GM08714 (cell line): ENCODE results near the gene SORBS2.

Experiments used
- H3K4me3 ChIP-seq: fragments of 200-500 bp; sonication (Bioruptor generic); 2 replicates; pipeline ENCODE4 v1.5.1; 2014; ENCODE audit warnings: mild to moderate bottlenecking, low read length, inconsistent platforms
- ZNF274 ChIP-seq: IDR thresholded peaks from 2 replicates; pipeline ENCODE4 v1.6.1; 2012; ENCODE audit warnings: mild to moderate bottlenecking, low read depth, low read length

The SORBS2 gene

DNA sequence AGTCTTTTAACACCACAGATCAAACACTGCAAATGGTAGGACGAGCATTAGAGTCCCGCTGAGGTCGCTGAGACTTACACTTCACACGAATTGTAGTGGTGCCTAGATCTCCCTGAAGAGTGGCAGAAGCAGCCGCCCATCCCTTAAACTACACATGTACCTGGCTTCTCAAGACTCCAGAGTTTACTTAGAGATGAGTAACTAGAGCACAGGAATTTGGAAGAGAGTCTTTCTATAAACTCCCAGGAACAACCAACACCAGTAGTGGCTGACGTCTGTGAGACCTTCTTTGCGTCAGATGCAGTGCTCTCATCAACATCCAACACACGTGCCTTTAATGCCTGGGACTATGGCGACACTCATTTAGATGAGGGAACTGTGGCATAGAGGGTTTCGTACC lies 12.6 kb downstream of the SORBS2 start:
- TF ChIP-seq ZNF274 = no peak
- H3K4me3 ChIP-seq = no peak overlapping the region

DNA sequence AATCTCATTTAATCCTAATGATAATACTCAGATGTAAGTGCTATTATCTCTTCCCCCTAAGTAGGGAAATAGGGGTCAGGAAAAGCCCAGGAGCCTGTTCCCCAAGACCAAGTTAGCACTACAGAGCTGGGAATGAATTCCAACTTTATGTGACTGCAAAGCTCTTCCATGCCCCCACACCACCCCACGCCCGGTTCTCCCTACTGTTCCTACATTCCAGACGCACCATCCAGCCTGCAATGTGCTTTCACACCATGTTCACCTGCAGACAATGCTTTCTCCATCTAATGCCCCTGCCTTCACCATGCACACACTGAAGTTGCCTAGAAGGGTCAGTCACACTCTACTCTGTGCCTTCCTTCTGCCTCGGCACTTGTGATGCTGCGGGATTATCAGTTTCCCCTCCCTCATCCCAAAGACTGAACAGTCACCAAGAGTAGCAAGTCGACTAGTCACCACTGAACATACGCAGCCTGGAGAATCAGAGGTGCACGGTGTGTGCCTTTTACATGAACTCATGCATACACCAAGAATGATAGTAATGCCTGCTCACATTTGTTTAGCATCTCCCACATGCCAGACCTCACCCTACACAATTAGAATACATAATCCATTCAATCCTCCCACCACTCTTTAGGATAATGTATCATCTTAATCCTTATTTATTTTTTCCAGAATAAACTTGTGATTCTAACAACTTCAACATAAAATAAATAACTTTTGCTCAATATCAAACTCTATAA lies 14.2 kb downstream of the SORBS2 start:
- no peak for TF ChIP-seq ZNF274
- H3K4me3 ChIP-seq = no peak overlapping the region

DNA sequence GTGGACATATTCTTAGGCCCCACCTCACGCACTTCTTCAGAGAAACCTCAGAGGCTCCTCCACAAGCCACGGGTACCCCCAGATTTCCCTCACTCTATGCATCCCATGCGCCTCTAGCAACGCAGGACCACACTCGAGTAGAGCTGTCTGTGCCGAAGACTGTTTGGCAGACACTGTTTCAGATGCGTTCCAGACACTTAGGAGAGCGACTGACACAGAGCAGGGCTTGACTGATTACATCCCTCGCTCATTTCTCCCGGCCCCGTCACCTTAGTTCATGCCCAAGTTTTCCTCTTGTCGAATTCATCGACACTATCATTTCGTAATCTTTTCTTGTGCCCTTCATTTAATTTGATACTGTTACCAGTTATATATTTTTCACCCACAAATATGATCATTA lies 15.0 kb downstream of the SORBS2 start:
- TF ChIP-seq ZNF274 = no peak
- H3K4me3 ChIP-seq = no peak overlapping the region

- no peak for TF ChIP-seq ZNF274
- H3K4me3 ChIP-seq = no peak overlapping the region
Observed at GRCh38 chr4:185796176-185796575, 15.8 kb downstream of the SORBS2 start.

DNA sequence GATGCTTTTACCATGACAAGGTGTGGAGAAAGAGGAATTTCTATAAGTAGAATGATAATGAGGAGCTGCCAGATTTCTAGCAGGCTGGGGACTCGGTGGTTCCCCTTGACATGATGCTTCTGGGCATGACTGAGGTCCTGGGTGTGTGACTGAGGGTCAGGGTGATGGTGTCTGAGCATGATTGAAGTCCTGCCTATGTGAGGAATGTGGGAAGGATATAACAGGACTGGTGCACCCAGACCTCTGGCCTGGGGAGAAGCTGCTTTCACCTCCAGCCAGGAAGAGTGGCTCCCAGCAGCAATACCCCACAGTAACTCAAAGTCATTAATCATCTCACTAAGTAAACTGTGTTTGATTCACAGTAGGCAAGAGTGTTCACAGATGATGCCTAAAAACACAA lies 17.4 kb downstream of the SORBS2 start:
- TF ChIP-seq ZNF274 = no peak

DNA sequence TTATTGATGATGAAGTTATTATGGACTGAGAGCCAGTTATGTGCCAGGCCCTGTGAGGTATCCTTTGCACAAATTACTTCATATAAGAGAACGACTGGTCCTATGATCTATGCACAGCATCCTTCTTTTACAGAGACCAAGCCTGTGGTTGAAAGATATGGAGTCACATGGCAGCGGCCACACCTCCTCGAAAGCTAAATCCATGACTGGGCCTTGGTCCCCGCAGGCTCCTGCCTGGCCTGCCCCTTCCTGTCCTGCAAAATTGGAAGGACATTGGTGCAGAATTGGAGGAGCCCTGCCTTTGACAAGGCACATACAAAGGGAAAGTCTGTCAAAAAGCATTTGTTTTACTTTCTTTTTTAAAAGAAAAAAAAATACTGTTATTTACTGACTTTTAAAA lies 18.3 kb downstream of the SORBS2 start:
- H3K4me3 ChIP-seq = no peak overlapping the region
- TF ChIP-seq ZNF274 = no peak

More for the DNA sequence above, 17.4 kb downstream of the SORBS2 start:
- H3K4me3 ChIP-seq = no peak overlapping the region

DNA sequence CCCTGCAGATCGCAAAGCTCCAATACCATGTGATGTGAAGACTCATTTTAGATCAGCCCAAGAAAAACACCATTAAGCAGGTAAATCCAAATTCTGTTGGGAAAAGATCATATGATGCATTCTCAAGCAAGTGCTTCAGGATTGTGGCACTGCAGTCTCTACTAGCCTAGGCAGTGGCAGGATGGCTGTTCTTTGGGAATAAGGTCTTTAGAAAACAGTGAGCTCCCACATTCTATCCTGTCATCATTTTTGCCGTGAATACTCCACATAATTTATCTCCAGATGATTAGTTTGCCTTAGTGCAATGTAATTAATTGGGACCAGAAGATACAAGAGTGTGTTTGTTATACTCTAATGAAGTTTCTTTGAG lies 18.9 kb downstream of the SORBS2 start:
- no peak for TF ChIP-seq ZNF274
- H3K4me3 ChIP-seq = no peak overlapping the region

GRCh38 chr4:185792384-185793115 lies 19.4 kb downstream of the SORBS2 start:
- TF ChIP-seq ZNF274 = no peak
- H3K4me3 ChIP-seq = no peak overlapping the region

- H3K4me3 ChIP-seq = no peak overlapping the region
- TF ChIP-seq ZNF274 = no peak
Observed at GRCh38 chr4:185787926-185788679, 23.9 kb downstream of the SORBS2 start.

GRCh38 chr4:185786422-185786821 lies 25.6 kb downstream of the SORBS2 start:
- no peak overlapping the region for H3K4me3 ChIP-seq
- TF ChIP-seq ZNF274 = no peak

- TF ChIP-seq ZNF274 = no peak
- no peak overlapping the region for H3K4me3 ChIP-seq
Observed at GRCh38 chr4:185783574-185783973, 28.4 kb downstream of the SORBS2 start.

DNA sequence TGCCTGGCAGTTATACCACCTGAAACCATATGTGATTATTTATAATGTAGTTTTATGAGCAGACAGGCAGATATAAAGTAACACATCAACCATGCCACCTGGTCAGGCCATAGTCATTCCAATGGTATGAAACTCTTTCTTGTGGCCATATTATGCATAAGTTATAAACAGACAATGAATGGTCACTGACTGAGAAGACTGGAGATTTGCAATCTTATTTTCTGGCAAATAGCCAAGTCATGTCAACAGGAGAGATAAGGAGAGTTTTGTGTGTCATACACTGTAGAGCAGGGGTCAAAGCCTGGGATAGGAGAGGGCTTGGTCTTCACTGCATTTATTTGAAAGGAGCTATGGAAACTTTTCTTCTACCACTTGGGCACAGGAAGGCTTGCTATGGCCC lies 29.5 kb downstream of the SORBS2 start:
- TF ChIP-seq ZNF274 = no peak
- no peak overlapping the region for H3K4me3 ChIP-seq

GRCh38 chr4:185781555-185782215 lies 30.3 kb downstream of the SORBS2 start:
- no peak overlapping the region for H3K4me3 ChIP-seq
- TF ChIP-seq ZNF274 = no peak

GRCh38 chr4:185780472-185780871 lies 31.5 kb downstream of the SORBS2 start:
- TF ChIP-seq ZNF274 = no peak

More at GRCh38 chr4:185780472-185780871, 31.5 kb downstream of the SORBS2 start:
- no peak overlapping the region for H3K4me3 ChIP-seq
